ENCODE results near the gene UBQLN2. TPM values are rescaled to one million over a fixed set of nuclear protein-coding genes. Genes with fewer than 3 reads are reported as not detected.

The UBQLN2 gene
- total and polyA plus RNA-seq, 10 of the 15 experiments (the other 5 are each of a cell fraction or from before 2014, with no cell fraction given), result 2.4 to 41.3 (median 17.0) TPM

DNA sequence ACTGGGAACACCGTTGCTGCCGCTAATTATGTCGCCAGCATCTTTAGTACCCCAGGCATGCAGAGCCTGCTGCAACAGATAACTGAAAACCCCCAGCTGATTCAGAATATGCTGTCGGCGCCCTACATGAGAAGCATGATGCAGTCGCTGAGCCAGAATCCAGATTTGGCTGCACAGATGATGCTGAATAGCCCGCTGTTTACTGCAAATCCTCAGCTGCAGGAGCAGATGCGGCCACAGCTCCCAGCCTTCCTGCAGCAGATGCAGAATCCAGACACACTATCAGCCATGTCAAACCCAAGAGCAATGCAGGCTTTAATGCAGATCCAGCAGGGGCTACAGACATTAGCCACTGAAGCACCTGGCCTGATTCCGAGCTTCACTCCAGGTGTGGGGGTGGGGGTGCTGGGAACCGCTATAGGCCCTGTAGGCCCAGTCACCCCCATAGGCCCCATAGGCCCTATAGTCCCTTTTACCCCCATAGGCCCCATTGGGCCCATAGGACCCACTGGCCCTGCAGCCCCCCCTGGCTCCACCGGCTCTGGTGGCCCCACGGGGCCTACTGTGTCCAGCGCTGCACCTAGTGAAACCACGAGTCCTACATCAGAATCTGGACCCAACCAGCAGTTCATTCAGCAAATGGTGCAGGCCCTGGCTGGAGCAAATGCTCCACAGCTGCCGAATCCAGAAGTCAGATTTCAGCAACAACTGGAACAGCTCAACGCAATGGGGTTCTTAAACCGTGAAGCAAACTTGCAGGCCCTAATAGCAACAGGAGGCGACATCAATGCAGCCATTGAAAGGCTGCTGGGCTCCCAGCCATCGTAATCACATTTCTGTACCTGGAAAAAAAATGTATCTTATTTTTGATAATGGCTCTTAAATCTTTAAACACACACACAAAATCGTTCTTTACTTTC is 1.8 kb downstream of the UBQLN2 start:
- Histone ChIP-seq H3K9me3 (replicated peaks; ENCODE audit: control insufficient read depth, insufficient read depth, low read length) (no peaks in the 10 kb centered on the region), H3K27ac (ENCODE audit: control insufficient read depth, insufficient read depth) (peak overlapping the region; percentile 77), H4K20me1 (ENCODE audit: control insufficient read depth, insufficient read depth) (no peaks in the 10 kb centered on the region; the same call in 1 of the 2 replicates), H3K9ac (ENCODE audit: control insufficient read depth, insufficient read depth, low read length) (peak overlapping the region; percentile 75), H3K79me2 (ENCODE audit: control insufficient read depth, insufficient read depth, low read length) (peaks cover 56% of the 10 kb centered on the region), H2AFZ (ENCODE audit: control insufficient read depth, low read depth, low read length) (no peak overlapping the region), H3K4me1 (ENCODE audit: control insufficient read depth, insufficient read depth, low read length) (no peaks in the 10 kb centered on the region), H3K27me3 (replicated peaks in 1 of 2; ENCODE audit: control insufficient read depth in 2 of 2, insufficient read depth in 2 of 2, low read length in 1 of 2) (no peaks in the 10 kb centered on the region), H3K36me3 (ENCODE audit: control insufficient read depth in 2 of 2, insufficient read depth in 2 of 2, low read length in 1 of 2) (no peaks in the 10 kb centered on the region; a peak in 1 of 4 replicates), H3K4me3 (peak overlapping the region; percentile 76), H3K4me2 (ENCODE audit: control insufficient read depth, insufficient read depth) (peak overlapping the region; percentile 62)
- peak; percentile 7 for ATAC-seq
- TF ChIP-seq, protein P1, sequence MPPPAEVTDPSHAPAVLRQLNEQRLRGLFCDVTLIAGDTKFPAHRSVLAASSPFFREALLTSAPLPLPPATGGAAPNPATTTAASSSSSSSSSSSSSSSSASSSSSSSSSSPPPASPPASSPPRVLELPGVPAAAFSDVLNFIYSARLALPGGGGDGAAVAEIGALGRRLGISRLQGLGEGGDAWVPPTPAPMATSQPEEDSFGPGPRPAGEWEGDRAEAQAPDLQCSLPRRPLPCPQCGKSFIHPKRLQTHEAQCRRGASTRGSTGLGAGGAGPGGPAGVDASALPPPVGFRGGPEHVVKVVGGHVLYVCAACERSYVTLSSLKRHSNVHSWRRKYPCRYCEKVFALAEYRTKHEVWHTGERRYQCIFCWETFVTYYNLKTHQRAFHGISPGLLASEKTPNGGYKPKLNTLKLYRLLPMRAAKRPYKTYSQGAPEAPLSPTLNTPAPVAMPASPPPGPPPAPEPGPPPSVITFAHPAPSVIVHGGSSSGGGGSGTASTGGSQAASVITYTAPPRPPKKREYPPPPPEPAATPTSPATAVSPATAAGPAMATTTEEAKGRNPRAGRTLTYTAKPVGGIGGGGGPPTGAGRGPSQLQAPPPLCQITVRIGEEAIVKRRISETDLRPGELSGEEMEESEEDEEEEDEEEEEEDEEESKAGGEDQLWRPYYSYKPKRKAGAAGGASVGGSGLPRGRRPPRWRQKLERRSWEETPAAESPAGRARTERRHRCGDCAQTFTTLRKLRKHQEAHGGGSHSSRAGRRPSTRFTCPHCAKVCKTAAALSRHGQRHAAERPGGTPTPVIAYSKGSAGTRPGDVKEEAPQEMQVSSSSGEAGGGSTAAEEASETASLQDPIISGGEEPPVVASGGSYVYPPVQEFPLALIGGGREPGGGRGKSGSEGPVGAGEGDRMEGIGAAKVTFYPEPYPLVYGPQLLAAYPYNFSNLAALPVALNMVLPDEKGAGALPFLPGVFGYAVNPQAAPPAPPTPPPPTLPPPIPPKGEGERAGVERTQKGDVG (CRISPR knock-in tag; IDR thresholded peaks at IDR 0.05), result no peak
- peak; percentile 16; the same call in 1 of the 2 replicates for TF ChIP-seq POLR2AphosphoS5 (IDR thresholded peaks at IDR 0.05; ENCODE audit: low read length)
- RAD21 ChIA-PET (ENCODE audit: unreplicated experiment), result interaction anchor here (1.5 kb wide), 1 partner anchor 164 kb away, joined by 3 read pairs; the partner anchor contains the start of gene NBDY
- intact Hi-C loops (cut with micrococcal nuclease; ENCODE audit: unreplicated experiment), result loop anchor here (5.0 to 10.0 kb wide), 4 partner anchors 162 to 648 kb away; partner anchors contain the start of gene NBDY
- WGBS (ENCODE audit: insufficient coverage, insufficient replicate concordance, low lambda C conversion rate, missing lambda C conversion rate), result 23% methylated on average over 20 of the region's 20 CpGs
- CTCF ChIA-PET, result interaction anchor here (1.4 kb wide), 1 partner anchor 164 kb away, joined by 3 read pairs; the partner anchor contains the start of gene NBDY
- POLR2A ChIA-PET, result no interaction called here
- FAIRE-seq, result no peak
- in situ Hi-C loops (cut with MboI), result loop anchor here (25.0 kb wide), 5 partner anchors 172 to 1403 kb away; partner anchors contain the start of genes NBDY, SPIN2A, SPIN3 and ZXDA
- SMC1A ChIA-PET (ENCODE audit: uncharacterized antibody, unreplicated experiment), result interaction anchor here (1.0 kb wide), 1 partner anchor 21 kb away, joined by 3 read pairs; no protein-coding TSS in a partner anchor
- BruUV-seq (replicated peaks), result no TSS peak
- no peak for DNase-seq (ENCODE audit: low read depth, low spot score)
